Epidermal melanocyte (primary cell): Measurements from ENCODE around the gene SMIM44.

Experiments
- DNase-seq: peaks from one replicate; pipeline ENCODE4 v3.0.0; 2011; ENCODE audit warnings: low spot score; ENCODE audit not compliant: insufficient read length

The SMIM44 gene

DNA sequence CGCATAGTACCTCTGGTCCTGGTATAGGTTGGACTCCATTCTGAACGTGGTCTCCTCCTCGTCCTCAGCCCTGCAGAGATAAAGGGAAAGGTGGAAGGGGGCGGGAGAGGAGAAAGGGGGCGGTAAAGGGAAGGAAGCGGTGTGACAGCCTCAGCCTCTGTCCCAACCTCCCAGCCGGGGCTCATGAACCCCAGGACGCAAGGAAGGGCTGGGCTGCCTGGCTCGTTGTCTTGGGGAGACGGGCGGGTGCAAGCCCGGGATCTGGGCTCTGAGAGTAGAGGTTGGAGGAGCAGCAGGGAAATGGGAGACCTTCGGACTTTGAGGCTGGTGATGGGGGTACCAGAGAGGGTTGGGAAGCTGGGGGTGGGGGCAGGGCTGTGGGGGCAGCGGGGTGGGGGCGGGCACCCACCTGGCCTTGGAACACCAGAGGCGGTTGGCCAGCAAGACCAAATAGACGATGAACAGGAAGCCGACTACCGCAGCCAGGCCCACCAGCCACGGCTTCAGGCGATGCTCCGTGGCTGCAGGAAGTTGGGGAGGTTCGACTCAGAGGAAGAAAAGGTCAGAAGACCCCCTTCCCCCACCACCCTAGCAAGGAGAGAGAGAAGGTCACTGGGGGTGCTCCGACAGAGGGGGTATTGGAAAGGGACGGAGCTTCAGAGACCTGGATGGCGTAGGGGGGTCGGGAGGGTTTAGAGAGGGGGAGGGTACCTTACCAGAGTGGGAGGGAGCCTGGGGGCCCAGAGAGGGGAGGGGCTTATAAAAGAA, 4.6 kb downstream of the SMIM44 start:
- DNase-seq: no peak

GRCh38 chr19:3477951-3478350, 5.3 kb downstream of the SMIM44 start:
- no peak for DNase-seq

GRCh38 chr19:3477506-3477905, 5.7 kb downstream of the SMIM44 start:
- DNase-seq: no peak

GRCh38 chr19:3476830-3477229, 6.4 kb downstream of the SMIM44 start:
- DNase-seq: no peak

DNA sequence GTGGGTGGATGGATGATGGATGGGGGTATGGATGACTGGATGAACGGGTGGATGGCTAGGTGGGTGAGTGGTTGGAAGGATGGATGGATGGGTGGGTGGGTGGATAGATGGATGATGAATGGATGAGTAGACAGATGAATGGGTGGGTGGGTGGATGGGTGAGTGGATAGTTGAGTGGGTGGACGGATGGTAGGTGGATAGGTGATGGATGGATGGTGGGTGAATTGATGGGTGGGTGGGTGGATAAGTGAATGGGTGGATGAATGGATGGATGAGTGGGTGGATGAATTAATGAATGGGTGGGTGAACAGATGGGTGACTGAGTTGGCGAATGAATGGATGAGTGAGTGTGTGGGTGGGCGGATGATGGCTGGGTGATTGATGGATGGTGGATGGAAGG, 7.8 kb downstream of the SMIM44 start:
- DNase-seq: no peak

GRCh38 chr19:3474614-3475013, 8.6 kb downstream of the SMIM44 start:
- no peak for DNase-seq

DNA sequence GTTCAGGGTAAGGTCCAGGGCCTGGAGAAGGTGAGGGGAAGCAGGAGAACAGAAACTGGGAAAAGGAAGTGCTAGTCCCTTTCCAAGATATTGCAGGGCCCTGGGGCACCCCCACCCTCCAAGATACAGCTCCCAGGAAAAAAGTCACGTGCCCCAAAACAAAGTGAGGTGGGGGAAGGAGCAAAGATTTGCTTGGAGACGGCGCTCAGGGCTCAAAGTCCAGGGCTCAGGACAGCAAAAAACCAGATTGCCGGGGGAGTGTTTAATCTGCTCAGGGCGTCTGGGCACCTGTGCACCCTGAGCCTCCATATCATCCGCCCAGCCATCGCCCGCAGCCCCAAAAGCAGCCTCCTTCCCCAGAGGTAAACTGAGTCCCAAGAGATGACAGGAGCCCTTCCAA, 9.2 kb downstream of the SMIM44 start:
- DNase-seq: no peak

DNA sequence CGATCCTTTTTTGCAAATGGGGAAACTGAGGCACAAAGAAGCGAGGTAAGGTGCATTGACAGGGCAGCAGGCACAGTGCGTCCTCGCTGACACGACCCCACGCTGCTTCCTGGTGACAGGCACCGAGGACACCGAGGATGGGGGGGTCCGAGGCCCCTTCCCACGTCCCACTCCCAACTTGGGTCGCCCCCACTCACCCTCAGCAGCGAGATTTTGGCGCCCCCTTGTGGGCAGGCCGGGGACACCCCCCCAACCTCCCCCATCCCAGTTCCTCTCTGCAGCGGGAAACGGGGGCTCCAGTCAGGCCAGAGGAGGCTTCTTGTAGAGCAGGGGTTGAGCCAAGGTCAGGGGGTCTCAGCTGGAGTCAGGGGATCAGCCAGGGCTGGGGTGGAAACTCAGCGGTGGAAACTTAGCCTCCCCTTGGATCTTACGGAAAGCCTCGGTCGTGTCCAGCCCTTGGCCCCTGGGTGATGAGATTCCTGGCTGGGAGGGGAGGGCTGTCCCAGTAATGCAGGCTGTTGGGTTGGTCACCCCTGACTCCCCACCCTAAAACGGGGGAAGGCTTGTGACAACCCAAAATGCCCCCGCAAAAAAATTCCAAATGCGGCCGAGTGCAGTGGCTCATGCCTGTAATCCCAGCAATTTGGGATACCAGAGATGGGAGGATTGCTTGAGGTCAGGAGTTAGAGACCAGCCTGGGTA, 11.1 kb downstream of the SMIM44 start:
- DNase-seq: no peak

GRCh38 chr19:3470500-3471128, 12.6 kb downstream of the SMIM44 start:
- DNase-seq: no peak

- DNase-seq: no peak
Observed at GRCh38 chr19:3469638-3470499, 13.4 kb downstream of the SMIM44 start.

DNA sequence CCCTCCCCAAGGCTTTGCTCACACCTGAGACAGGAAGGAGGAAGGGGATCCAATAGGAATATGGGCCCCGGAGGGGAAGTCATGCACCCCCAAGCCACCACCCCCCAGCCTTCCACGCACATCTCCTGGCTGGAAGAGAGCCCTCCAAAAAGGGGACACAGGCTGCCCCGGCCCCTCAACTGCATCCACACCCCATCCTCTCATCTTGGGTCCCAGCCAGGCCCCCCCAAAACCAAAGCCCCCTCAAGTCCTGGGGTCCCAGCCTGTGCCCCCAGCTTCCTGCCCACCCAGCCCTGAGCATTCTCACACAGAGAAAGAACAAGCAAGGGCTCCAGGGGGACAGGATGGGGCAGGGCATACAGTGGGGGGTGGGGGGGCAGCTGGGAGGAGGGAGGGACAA, 15.0 kb downstream of the SMIM44 start:
- DNase-seq: no peak

DNA sequence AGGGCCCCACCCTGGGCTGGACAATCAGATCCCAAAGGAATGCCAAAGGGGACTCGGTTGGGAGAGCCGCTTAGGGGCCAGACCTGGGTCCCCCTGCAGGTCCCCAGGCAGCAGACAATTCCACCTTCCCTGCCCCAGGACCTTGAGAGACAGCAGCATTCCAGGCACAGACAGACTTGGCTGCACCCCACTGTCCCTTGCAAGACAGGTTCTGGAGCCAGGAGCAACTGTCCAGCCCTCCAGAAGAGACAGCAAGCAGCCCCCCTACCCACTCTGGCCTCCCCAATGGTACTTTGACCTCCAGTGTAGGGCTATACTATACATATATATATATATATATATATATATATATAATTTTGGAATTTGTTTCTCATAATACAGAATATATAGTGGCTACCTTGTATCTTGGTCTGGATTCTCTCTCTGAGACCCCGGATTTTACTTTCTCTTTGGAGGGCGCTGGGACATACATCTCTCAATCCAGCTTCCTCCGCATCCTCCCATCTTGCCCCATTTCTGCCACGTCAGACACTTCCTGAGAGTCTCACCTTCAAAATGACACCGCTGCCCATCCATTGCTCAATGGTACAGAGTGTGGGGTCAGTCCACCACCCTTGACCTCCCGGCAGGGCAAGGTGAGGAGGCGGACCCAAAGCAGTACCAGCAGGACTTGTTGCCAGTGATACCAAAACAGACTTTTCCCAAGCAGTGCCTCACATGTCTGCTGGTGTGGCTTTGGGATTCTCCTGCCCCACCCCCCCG, 15.6 kb downstream of the SMIM44 start:
- no peak for DNase-seq

DNA sequence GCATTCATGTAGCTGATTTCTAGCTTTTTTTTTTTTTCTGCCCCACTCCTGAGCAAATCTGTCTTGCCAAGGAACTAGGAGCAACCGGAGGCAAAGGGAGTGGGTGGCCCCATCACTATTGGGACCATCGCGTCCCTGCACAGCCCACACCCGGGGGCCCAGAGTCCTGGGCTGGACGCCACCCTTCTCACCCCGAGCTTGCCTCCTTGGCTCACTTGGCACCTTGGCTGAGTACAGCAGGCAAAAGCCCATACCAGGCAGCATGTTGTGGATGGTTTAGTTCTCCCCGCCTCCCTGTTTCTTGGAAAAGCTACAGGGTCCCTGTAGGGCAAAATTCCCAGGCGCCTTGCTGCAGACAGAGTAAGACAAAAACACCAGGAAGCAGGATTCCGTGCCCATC, 16.6 kb downstream of the SMIM44 start:
- DNase-seq: no peak

- no peak for DNase-seq
Observed at GRCh38 chr19:3465552-3465951, 17.7 kb downstream of the SMIM44 start.

- no peak for DNase-seq
Observed at GRCh38 chr19:3464587-3465235, 18.5 kb downstream of the SMIM44 start.

- DNase-seq: no peak
Observed at GRCh38 chr19:3463714-3464586, 19.3 kb downstream of the SMIM44 start.

GRCh38 chr19:3462991-3463713, 20.1 kb downstream of the SMIM44 start:
- no peak for DNase-seq

DNA sequence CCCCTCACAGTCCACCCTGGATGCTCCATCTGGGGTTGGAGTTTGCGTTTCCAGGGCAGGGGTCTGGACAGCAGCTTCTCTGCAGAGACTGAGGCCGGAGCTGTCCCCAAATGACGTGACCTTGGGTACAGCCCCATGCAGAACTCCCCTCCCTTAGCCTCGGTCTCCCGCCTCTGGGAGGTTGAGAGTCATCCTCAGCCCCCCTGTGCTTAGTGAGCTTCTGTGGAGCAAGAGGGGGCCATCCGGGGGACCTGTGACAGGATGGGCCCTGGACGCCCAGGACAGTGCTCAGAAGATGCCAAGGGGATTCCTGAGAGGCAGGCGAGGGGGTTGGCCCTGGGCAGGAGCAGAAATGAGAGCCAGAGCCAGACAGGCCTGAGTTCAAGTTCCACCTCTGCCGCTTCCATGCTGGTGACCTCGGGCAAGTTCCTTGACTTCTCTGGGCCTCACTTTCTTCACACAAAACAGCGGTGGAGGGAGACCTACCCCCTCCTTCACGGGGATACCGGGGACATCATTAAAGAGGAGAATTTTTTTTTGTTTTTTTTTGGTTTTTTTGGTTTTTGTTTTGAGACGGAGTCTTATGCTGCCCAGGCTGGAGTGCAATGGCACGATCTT, 23.2 kb downstream of the SMIM44 start:
- no peak for DNase-seq
